Right kidney (tissue), 1 donor: ENCODE data around the gene HDAC7.
"Not testable (repeated sequence)": the region's sequence is repeated elsewhere in the genome, so short reads cannot be mapped to it uniquely, and the experiment has no call there.

Experiments
- DNase-seq: peaks from one replicate; pipeline ENCODE4 v3.0.0-alpha.2; 2016

The HDAC7 gene

GRCh38 chr12:47832263-47832933 is 12.7 kb upstream of the HDAC7 start:
- no peak for DNase-seq

- DNase-seq: no peak
Observed at GRCh38 chr12:47829584-47829983, 9.9 kb upstream of the HDAC7 start.

GRCh38 chr12:47828976-47829482 is 9.3 kb upstream of the HDAC7 start:
- DNase-seq: peak; percentile 67

DNA sequence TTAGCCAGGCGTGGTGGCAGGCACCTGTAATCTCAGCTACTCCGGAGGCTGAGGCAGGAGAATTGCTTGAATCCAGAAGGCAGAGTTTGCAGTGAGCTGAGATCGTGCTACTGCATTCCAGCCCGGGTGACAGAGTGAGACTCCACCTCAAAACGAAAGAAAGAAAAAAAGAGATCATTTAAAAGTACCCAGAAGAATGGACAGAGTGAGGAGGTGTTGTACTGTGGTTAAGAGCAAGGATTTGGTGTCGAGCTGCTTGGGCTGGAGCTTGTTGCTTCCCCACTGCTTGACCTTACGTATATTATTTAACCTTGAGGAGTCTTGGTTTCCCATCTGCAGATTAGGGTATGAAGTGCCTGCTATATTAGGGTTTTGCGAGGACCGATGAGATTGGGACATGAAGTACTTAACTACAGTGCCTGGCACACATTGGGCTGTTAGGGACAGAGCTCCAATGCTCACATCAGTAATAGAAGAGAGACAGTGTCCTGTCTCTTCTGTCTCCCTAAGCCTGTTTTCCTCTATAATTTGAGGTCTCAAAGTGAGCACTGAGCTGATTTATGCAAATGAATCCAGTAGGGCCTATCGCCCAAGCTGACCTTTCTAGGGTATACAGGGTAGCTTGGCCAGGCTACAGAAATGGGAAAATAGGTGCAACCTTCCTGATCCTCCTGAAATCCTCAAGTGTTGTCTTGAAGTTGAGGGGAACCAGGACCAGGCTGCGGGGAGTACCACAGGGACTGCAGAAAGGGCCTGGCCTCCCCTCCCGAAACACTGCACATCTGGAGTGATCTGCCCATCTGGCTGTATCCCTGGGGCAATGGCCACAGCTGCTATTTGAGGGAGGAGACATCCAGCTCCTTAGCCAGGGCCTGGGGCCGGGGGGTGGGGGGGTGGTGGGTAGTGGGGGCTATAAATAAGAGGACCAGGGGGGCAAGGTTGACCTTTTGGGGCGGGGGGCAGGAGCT is 8.6 kb upstream of the HDAC7 start:
- DNase-seq: no peak

DNA sequence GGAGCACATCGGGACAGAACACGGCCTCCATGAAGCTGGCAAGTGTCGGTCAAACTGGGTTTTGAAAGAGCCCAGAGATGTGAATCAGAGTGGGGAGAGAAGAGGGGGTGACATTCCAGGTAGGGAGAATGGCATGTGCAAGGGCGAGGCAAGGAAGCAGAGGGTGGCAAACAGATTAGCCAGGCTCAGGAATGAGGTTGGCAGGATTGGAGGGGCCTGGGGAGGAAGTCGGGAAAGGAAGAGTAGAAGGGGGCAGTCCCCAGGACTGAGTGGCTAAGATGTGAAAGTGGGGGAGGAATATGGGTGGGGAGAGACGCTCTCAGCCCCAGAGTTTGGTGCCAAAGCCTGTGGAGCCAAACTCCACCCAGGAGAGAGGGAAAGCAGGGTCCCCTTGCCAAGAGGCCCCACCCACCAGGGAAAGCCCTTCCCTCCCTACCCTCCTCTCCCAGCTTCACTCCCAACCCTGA is 5.5 kb upstream of the HDAC7 start:
- DNase-seq: no peak

GRCh38 chr12:47824635-47825034 is 4.9 kb upstream of the HDAC7 start:
- no peak for DNase-seq

DNA sequence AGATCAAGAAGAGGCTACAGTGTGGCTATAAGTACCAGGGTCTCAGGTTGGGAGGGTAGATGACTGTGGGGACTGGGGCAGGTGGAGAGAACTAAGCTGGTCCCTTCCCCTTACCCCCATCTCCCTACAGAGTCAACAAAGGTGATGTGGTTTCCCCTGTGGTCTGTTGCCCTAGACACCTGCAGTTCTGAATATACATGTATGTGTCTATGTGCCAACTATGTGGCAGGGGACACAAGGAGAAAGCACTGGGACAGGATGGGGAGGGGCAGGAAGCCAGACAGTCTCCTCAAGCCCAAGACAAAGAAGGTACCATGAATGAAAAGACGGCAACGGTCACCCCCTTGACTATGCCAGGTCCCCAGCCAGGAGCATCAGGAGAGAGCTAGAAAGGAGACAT is 4.5 kb upstream of the HDAC7 start:
- DNase-seq: no peak

GRCh38 chr12:47823422-47824086 is 3.9 kb upstream of the HDAC7 start:
- no peak for DNase-seq

DNA sequence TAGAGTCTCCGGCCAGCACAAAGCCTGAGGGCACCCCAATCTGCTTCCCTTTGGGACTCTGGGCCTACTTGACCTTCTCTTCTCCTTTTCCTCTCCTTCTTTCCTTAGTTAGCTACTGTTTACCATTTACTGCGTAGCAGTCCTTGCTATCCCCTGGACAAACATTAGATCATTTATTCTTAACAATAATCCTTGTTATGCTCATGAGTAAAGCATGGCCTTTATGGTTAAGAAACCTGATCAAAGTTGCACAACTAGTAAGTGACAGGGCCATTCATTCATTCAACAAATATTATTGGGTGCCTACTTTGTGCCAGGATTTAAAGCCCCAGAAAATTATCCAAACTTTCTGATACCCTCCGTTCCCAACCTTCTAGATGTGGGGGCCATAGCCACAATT is 3.2 kb upstream of the HDAC7 start:
- DNase-seq: no peak

GRCh38 chr12:47822401-47822800 is 2.7 kb upstream of the HDAC7 start:
- DNase-seq: no peak

GRCh38 chr12:47821346-47821706 is 1.6 kb upstream of the HDAC7 start:
- DNase-seq: no peak

DNA sequence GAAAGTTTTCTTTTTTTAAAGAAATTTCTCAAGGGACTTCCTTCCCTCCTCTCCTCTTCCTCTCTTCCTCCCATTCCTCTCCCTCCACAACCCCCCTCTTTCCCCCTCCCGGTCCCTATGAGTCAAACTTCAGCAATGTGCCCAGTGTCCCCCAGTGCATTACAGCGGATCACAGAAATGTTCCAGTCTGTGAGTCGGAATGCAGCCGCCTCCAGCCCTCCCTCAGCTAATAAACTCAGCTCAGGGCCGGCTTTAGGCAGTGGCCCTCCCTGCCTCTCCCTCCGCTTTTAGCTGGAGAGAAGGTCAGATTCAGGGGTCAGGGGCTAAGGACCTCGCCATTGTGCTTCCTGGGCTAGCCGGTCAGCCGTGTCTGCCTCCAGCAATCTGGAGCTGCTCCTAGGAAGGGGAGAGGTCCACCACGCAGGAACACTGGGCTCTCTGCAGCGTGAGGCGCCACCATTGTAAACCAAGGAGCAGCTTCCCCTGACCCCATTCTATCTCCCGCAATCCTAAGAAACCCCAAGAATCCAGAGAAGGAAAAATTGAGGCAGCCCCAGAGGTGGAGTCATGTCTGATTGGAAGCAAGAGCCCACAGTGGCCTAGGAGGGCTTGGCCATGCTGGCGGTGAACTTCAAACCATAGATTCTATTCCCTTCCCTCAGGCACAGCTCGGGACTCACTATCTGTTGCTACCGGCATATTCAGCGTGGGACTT is 1.1 kb upstream of the HDAC7 start:
- peak; percentile 82 for DNase-seq

GRCh38 chr12:47819138-47819895 is 386 bp downstream of the HDAC7 start:
- no peak for DNase-seq

GRCh38 chr12:47818467-47819137 is 1.1 kb downstream of the HDAC7 start:
- DNase-seq: peak; percentile 77

DNA sequence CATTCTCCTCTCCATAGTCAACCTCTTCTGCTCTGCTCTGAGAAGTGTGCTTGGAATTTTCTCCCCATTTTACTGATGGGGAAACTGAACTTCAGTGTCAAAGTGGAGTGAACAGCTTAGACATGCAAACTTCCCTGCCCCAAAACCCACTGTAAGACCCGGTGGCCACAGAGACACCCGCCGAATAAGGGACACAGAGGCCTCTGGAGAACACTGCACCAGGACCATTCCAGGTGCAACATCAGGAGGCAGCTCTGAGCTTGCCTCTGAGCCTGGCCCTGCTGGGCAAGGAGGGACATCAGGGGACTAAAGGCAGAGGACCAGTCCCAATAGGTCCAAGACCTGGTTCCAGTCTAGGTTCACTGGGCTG is 1.7 kb downstream of the HDAC7 start:
- DNase-seq: no peak

GRCh38 chr12:47817272-47818006 is 2.3 kb downstream of the HDAC7 start:
- no peak for DNase-seq

- DNase-seq: peak; percentile 65
Observed at GRCh38 chr12:47816403-47817271, 3.1 kb downstream of the HDAC7 start.

GRCh38 chr12:47815447-47815846 is 4.3 kb downstream of the HDAC7 start:
- not testable (repeated sequence) for DNase-seq

DNA sequence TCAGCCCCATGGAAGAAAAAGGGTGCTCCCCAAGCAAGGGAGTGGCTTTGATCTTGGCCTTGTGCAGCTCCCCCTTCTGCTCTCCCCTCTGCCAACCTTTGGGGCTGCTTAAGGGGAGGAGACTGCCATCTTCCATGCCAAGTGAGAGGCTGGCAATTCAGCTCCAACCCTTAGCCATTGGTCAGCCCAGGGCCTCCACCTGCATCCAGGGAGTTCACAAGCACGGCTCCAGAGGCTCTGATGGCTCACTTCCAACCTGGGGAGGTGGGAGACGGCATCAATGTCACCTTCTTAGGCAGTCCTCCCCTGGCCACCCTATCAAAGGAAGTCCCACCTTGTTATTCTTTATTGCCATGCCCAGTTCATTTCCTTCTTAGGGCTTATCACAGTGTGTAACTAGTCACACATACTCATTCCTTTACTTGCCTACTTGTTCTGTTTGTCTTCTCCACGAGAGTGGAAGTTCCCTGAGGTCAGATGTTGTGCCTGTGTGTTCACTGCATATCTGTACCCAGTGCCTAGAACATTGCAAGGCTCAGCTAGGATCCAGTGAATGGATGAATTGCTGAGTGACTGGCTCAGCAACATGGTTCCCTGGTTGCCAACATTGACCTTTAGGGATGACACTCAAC is 5.0 kb downstream of the HDAC7 start:
- DNase-seq: no peak
